GM20431 (cell line): ENCODE data around the gene CMSS1.

Experiments used
- in situ Hi-C: fragments of 300-500 bp; cut with MseI, MboI; formaldehyde crosslinking; loops from one replicate; pipeline ENCODE4 v1.15.0; 2020; ENCODE audit warnings: low sequenced_read_pairs; ENCODE audit not compliant: unreplicated experiment

The CMSS1 gene

GRCh38 chr3:100006570-100007271 is 189.1 kb downstream of the CMSS1 start:
- in situ Hi-C loops = no loop called here

GRCh38 chr3:100007313-100007712 is 189.7 kb downstream of the CMSS1 start:
- in situ Hi-C loops = no loop called here

- in situ Hi-C loops = no loop called here
Observed at GRCh38 chr3:100008081-100008698, 190.5 kb downstream of the CMSS1 start.

- in situ Hi-C loops = no loop called here
Observed at GRCh38 chr3:100009276-100010086, 191.8 kb downstream of the CMSS1 start.

- in situ Hi-C loops = no loop called here
Observed at GRCh38 chr3:100010087-100010417, 192.4 kb downstream of the CMSS1 start.

- in situ Hi-C loops = no loop called here
Observed at GRCh38 chr3:100018806-100019205, 201.1 kb downstream of the CMSS1 start.

GRCh38 chr3:100019719-100020118 is 202.1 kb downstream of the CMSS1 start:
- in situ Hi-C loops = no loop called here

GRCh38 chr3:100020876-100021644 is 203.4 kb downstream of the CMSS1 start:
- in situ Hi-C loops = no loop called here

GRCh38 chr3:100022506-100022905 is 204.8 kb downstream of the CMSS1 start:
- in situ Hi-C loops = no loop called here

- in situ Hi-C loops = no loop called here
Observed at GRCh38 chr3:100023150-100023549, 205.5 kb downstream of the CMSS1 start.

- in situ Hi-C loops = no loop called here
Observed at GRCh38 chr3:100023595-100023994, 205.9 kb downstream of the CMSS1 start.

GRCh38 chr3:100024520-100025303 is 207.1 kb downstream of the CMSS1 start:
- in situ Hi-C loops = no loop called here

- in situ Hi-C loops = no loop called here
Observed at GRCh38 chr3:100027321-100027720, 209.7 kb downstream of the CMSS1 start.

GRCh38 chr3:100029052-100029451 is 211.4 kb downstream of the CMSS1 start:
- in situ Hi-C loops = no loop called here

GRCh38 chr3:100029689-100030088 is 212.0 kb downstream of the CMSS1 start:
- in situ Hi-C loops = no loop called here

- in situ Hi-C loops = no loop called here
Observed at GRCh38 chr3:100030346-100030745, 212.7 kb downstream of the CMSS1 start.

- in situ Hi-C loops = no loop called here
Observed at GRCh38 chr3:100030914-100031425, 213.3 kb downstream of the CMSS1 start.

GRCh38 chr3:100032243-100032642 is 214.6 kb downstream of the CMSS1 start:
- in situ Hi-C loops = no loop called here

GRCh38 chr3:100033184-100033583 is 215.5 kb downstream of the CMSS1 start:
- in situ Hi-C loops = no loop called here
